HG03565 (cell line): ENCODE measurements around the gene ABCB8.
"Not testable (repeated sequence)": the region's sequence is repeated elsewhere in the genome, so short reads cannot be mapped to it uniquely, and the experiment has no call there.

Source experiments
- ATAC-seq: cut with Tn5 transposase; IDR thresholded peaks from one replicate; pipeline ENCODE4 v1.9.1; 2021; ENCODE audit warnings: mild to moderate bottlenecking, moderate library complexity; ENCODE audit not compliant: unreplicated experiment

Gene ABCB8

DNA sequence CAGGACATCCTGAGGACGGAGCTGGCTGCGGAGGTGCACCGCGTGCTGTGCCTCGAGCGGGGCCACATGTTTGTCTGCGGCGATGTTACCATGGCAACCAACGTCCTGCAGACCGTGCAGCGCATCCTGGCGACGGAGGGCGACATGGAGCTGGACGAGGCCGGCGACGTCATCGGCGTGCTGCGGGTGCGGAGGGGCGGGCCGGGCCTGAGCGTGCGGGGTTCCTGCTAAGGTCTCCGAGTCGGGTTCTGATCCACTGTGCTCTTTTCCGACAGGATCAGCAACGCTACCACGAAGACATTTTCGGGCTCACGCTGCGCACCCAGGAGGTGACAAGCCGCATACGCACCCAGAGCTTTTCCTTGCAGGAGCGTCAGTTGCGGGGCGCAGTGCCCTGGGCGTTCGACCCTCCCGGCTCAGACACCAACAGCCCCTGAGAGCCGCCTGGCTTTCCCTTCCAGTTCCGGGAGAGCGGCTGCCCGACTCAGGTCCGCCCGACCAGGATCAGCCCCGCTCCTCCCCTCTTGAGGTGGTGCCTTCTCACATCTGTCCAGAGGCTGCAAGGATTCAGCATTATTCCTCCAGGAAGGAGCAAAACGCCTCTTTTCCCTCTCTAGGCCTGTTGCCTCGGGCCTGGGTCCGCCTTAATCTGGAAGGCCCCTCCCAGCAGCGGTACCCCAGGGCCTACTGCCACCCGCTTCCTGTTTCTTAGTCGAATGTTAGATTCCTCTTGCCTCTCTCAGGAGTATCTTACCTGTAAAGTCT is 14.3 kb upstream of the ABCB8 start:
- no peak for ATAC-seq

DNA sequence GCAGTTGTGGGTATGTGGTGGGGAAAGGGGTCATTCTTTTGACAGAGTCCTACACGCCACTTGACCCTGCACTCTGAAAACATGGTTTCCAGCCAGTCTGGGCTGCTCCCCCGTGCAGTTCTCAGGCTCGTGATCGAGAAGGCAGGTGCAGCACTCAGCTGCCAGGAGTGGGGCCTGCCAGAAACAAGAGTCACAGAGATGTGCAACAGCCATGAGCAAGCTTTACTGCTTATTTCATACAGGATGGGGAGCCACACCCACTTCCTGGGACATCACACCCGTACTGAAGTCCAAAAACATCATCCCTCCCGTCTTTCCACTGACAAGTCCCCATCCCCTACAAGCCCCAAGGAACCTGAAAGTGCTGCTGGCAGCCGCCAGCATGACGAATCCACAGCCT is 13.3 kb upstream of the ABCB8 start:
- ATAC-seq = no peak

DNA sequence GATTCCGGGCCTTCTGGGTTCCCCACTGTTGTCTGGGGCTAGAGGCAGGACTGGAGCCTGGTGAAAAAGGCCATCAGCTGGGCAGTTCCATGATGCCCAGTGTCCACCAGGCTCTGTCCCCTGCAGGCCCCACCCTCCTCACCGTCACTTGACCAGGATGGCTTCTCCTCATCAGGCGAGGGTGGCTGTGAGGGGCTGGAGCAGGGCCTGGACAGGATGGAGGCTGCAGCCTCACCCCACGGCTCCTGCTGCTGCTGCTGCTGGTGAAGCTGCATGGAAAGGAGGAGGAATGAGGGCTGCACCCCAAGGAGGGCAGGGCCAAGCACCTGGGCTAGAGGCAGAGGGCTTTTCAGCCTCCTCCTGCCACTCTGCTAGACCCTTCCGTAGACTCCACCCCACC is 12.3 kb upstream of the ABCB8 start:
- no peak for ATAC-seq

DNA sequence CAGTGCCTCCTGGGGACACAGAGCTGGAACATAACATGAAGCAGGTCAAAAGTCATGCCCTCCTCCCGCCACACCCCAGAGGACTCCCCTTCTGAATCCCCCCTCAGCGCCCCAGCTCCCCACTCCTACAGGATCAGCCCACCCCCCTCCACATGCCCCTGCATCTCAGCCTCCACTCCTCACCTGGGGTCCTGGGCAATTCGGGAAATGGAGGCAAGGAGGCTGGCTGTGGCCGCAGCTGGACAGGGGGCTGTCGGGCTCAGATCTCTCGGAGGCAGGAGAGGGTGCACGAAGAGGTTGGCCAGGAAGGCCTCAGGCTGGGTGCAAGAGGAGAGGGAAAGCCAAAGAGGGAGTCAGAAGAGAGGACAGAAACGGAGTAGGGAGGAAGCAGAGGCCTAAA is 11.7 kb upstream of the ABCB8 start:
- ATAC-seq = no peak

DNA sequence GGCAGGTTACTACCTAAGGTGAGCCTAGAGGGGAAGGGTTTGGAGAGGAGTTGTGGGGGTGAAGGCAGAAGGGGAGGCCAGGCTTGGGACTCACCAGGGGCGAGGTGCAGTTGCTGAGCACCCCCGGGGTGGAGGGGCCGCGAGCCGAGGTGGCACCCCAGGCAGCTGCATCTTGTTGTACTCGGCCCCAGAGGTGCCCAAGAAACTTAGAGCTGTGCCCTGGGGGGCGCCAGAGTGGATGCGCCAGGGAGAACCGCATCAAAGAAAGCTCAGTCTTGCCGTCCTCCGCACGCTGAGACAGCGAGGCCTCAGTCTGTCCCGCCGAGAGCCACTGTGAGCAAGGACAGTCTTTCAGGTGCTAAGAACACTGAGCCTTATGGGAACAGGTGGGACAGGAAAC is 11.3 kb upstream of the ABCB8 start:
- ATAC-seq = no peak

DNA sequence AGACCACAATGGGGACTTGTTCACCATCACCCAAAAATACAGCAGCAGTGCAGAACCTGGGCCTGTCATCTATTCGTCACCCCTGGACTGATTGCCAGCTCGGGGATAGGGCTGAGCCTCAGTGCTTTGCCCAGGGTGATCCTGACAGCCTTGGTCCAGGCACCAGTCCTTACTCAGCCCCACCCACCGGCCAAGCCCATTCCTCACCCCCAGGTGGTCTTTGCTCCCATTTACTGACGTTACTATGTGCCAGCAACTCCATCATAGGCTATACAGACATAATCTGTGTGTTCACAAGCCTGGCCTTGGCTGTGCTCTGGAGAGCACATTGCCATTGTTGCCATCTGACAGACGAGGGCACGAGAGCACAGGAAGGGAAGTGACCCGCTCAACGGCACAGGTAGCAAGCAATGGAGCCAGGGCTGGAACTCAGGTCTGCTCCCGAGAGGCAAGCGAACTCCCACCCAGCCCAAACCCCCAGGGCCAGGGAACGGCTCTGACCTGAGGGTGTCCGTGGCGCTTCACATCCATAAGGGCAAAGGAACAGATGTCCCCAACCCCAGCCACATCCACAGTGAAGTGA is 10.8 kb upstream of the ABCB8 start:
- ATAC-seq = no peak

DNA sequence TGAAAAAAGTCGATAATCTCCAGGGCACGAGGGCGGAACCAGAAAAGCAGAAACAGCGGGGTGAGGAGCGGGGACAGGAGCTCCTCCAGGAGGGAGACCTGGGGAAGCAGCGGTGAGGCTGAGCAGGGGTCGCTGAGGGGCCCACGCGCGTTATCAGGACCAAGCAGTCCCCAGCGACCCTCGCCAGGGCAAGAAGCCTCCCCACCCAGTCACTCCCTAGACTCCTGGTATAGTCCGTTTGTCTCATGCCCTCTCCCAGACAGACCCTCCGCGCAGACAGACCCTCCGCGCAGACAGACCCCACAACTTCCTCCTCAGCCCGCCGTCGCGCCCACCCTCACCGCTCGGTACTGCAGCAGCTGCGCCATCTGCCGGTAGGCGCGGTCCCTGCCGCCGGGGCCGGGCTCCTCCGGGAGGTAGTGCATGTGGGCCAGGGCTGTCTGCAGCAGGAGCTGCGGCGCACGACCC is 10.3 kb upstream of the ABCB8 start:
- ATAC-seq = peak; percentile 39

DNA sequence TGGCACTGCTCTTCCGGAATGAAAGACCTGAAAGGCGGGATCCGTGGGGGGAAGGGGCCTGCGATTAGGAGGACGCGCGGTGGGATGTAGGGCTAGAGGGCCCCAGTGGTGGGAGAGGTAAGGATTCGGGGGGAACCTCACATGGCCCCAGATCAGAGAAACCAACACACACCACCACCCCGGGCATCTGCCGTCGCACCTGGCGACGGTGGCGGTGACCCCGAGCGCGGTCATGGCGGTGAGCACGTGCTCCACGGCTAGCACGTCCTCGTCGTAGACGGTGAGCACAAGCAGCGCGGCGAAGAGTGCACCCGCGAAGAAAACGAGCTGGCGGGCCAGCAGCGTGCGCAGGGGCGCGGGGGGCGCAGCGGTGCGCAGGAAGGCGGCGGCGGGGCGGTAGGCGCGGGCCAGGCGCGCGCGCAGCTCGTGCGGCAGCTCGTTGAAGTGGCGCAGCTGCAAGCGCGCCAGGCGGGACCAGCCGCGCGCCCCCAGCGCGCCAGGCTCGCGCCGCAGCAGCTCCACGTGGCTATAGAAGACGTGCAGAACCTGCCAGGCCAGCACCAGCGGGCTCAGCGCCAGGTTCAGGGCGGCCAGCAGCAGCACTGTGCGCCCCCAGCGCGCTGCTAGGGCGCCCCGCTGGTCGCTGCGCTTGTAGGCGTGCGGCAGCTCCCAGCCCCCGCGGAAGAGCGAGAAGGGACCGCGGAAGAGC is 9.7 kb upstream of the ABCB8 start:
- no peak for ATAC-seq

DNA sequence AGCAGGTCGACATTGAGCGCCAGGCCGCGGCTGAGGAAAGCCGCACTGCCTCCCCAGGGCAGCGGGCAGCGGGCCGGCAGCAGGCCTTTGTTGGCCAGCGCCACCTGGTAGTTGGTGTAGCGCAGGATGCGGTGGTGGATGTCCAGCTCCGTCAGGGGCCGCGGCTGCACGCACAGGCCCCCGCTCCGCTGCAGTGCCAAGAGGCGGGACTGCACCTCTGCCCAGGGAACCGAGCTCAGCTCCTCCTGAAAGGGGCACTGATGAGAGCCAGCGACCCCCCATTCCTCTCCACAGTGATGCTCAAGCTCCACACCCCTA is 9.2 kb upstream of the ABCB8 start:
- ATAC-seq = no peak

DNA sequence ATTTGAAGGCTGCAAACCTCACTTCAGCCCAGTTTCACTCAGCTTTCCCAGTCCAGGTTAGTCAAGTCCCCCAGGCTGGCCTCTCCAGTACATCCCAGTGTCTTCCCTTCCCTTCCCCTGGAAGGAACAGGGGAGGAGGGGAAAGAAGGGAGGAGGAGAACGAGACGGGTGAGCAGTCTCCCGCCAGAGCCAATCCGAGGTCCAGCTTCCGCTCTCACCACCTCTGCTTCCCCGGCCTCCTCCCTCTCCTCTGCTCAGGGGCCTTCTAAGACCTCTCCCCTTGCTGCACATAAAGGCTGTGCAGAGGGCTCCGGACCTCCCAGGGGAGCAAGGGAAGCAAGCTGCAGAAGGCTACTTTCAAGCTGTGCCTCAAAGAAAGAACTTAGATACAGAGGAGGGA is 8.0 kb upstream of the ABCB8 start:
- no peak for ATAC-seq

DNA sequence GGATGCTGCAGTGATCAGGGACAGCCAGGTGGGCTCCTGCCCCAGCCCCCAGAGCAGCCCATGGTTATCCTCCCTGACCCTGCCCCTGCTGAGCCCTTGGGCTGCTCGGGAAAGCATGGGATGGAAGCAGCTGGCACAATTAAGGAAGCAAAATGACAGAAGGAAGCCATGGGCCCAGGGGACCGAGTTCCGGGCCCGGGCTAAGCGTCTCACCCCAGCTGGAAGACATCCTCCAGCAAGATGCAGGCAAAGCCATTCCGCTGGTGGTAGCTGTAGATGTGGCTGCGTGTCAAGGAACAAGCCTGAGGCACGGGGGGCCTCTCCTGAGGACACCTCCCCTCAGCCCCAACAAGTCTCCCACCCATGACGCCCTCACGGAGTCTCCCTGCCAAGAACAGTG is 5.0 kb upstream of the ABCB8 start:
- no peak for ATAC-seq

DNA sequence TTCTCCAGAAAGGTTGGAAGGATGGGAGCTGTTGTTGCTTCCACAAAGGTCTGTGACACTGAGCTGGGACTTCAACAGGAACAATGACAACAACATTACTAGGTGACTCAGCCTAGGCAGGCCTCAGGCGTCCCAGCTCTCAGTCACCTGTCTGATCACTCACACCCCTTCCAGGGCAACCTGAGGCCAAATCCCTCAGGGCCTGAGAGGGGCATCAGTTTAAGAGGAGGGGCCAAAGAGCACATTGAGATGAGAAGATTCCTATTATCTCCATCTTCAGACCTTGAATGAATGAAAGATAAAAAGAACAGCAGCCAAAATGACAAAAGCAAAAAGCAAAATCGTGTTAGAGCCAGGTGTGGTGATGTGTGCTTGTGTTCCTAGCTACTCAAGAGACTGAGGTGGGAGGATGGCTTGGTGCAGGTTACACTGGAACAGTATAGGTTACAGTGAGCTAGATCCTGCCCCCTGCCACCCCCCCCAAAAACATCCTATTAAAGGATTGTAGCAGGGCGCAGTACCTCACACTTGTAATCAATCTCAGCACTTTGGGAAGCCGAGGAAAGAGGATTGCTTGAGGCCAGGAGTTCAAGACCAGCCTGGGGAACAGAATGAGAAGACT is 3.7 kb upstream of the ABCB8 start, which contains the start of gene ATG9B:
Gene ATG9B, minus strand, starts transcription at position 60 of the 622 bp plus-strand sequence. CDS start 71 bp downstream, outside the sequence.
- no peak for ATAC-seq

DNA sequence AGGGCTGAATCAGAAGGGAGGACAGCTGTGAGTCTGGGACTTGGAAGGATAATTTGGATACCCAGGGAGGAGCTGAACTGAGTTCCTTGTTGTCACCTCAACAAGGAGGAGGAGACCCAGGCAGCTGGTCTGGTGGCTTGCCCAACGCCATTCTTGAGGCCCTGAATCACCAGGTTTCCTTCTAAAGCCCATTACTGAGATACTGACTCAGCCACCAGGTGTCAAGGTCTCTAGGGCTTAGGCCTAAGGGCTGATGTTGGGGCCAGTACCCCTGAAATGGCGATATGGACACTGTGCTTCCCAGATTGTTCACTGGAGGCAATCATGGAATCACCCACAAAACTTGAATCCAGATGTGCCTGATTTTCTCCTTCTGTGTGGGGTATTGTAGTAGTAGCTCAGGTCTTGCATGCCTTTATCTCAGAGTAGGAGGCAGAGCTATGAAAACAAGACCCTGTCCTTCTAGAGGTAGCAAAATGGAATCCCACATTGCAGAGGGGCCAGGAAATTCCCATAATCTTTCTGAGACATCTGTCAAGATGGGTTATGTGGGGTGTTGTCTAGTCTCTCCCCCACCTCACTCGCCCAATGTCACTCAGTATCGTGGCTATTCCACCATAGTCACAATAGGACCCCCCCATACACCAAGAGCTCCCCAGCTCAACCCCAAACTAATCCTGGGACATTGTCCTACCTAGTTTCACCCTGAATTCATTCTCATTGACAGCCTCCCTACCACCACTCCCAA is 2.2 kb upstream of the ABCB8 start:
- no peak for ATAC-seq

DNA sequence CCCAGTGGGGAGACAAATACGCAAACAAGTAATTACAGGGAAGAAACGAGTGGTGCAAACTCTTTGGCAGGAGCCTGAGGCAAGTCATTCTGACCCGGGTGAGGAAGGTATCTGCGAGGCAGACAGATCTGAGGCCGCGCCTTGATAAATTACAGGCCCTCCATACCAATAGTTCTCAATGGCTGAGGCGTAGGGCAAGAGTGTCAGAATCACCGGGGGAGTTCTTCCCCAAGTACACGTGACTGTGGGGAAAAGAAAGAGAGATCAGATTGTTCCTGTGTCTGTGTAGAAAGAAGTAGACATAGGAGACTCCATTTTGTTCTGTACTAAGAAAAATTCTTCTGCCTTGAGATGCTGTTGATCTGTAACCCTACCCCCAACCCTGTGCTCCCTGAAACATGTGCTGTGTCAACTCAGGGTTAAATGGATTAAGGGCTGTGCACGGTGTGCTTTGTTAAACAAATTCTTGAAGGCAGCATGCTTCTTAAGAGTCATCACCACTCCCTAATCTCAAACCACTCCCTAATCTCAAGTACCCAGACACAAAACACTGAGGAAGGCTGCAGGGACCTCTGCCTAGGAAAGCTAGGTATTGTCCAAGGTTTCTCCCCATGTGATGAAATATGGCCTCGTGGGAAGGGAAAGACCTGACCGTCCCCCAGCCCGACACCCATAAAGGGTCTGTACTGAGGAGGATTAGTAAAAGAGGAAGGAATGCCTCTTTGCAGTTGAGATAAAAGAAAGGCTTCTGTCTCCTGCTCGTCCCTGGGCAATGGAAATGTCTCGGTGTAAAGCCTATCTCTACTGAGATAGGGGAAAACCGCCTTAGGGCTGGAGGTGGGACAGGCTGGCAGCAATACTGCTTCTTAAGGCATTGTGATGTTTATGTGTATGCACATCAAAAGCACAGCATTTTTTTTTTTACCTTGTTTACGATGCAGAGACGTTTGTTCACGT is 1.2 kb upstream of the ABCB8 start:
- ATAC-seq = not testable (repeated sequence)

DNA sequence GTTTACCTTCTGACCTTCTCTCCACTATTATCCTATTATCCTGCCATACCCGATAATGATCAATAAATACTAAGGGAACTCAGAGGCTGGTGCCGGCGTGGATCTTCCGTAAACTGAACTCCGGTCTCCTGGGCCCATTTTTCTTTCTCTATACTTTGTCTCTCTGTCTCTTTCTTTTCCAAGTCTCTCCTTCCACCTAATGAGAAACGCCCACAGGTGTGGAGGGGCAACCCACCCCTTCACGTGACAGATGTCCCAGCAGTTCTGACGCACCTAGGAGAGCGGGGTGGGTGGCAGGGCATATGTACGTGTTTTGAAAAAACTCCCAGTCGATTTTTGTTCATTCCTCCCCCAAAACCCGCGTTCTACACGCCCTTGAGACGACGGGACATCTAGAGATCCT is 521 bp upstream of the ABCB8 start:
- not testable (repeated sequence) for ATAC-seq

DNA sequence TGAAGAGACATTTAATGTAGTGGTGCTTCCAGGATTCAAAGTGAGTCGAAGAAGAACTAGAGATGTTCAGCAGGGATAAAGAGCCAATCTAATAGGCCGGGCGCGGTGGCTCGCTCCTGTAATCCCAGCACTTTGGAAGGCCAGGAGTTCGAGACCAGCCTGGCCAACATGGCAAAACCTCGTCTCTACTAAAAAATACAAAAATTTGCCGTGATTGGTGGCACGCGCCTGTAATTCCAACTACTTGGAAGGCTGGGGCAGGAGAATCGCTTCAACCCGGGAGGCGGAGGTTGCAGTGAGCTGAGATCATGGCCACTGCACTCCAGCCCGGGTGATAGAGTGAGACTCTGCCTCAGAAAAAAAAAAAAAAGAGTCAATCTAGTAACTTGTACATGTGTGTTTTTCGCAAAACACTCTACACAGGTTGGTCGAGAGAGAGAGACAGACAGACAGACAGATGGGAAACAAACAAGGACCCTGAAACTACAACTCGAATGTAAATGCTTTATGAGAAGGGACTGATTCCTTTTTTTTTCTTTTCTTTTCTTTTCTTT is 775 bp downstream of the ABCB8 start:
- ATAC-seq = no peak

DNA sequence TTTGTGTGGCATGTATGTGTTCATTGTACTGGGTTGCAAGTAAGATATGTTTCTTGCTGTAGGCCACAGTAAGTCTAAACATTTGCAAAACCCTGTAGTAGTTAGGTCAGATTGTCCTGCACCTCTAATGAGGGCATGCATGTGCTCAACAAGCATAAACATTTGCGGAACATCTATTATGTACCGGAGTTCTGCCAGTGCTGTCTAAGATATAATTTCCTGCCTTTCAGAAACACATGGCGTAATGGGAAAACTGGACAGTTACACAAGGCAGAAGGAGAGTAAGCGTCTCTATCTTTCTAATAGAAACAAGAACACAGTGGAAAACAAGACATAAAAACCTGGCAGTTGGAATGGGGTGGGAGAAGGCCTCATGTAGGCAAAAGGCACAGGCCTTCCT is 2.8 kb downstream of the ABCB8 start:
- no peak for ATAC-seq

DNA sequence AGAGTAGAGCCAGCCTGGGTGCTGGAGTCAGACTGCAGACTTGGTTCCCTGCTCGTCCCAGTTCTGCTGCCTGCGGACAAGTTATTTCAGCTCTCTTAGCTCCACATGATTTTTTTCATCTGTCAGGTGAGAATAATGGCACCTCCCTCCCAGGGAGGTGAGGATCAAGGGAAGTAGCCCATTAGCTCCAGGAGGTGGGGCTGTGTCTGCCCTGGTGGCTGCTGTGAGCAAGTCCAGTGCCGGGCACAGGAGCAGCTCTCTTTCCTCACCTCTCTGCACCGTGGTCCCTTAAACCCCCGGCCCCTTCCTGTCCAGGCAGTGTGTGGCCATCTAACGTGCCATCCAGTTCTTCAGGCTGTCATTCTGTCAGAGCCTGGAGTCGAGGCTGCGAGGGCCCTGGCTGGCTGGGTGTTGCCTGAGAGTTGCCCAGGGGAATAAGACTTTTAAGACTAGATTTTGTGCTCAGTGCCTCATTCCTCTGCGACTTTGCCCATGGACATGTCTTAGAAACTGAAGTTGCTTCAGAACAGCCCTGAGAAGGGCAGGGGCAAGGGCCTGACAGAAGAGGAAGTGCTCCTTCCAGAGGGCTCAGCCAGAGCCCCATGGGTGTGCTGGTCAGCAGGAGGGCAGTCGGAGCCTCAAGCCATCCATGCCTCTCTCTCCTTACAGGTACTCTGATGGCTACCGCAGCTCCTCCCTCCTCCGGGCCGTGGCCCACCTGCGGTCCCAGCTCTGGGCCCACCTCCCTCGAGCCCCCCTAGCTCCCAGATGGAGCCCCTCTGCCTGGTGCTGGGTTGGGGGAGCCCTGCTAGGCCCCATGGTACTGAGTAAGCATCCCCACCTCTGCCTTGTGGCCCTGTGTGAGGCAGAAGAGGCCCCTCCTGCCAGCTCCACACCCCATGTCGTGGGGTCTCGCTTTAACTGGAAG is 5.0 kb downstream of the ABCB8 start:
- ATAC-seq = no peak

DNA sequence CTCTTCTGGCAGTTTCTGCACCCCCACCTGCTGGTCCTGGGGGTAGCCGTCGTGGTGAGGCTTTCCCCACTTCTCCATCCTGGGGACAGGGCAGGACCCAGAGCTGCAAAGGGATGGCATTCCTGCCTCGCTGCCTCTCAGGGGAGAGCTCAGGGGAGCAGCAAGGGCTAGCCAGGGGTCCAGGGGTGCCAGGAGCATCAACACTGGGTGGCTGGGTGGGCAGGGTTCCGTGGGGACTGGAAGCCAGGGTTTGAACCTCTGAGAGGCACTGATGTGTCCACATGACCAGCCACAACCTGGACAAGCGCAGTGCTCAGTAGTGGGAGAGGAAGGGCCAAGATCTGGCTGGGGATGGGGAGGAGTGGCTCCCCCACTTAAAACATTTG is 5.6 kb downstream of the ABCB8 start:
- ATAC-seq = no peak
